Astrocyte of the cerebellum (primary cell): ENCODE data around the gene BCORL1.

Source experiments
- DNase-seq: peaks from one replicate; pipeline ENCODE4 v3.0.0-alpha.2; 2011; ENCODE audit warnings: low read depth
- H3K4me3 ChIP-seq: 2 replicates; pipeline ENCODE4 v1.5.1; 2011; ENCODE audit warnings: mild to moderate bottlenecking, low read depth, low read length, moderate library complexity
- CTCF ChIP-seq: IDR thresholded peaks from 2 replicates; pipeline ENCODE4 v1.5.1; 2012; ENCODE audit warnings: low read length, low read depth, moderate library complexity, mild to moderate bottlenecking; ENCODE audit errors: missing control alignments
- in situ Hi-C: cut with HindIII; loops from 2 replicates; pipeline ENCODE4 v1.10.0; 2017; ENCODE audit warnings: low sequenced_read_pairs

Gene BCORL1

GRCh38 chrX:129982300-129983251 is at the start of gene BCORL1:
Gene BCORL1, plus strand, starts transcription at chrX:129982635. Its CDS starts 22,597 bp downstream, at chrX:130005232.
- in situ Hi-C loops: no loop called here
- H3K4me3 ChIP-seq: no peak within 1 kb of the TSS
- DNase-seq: peak; percentile 80
- TF ChIP-seq CTCF: no peak

- in situ Hi-C loops: no loop called here
- DNase-seq: no peak
- no peak for TF ChIP-seq CTCF
- peak overlapping the region; percentile 21 for H3K4me3 ChIP-seq
Observed at GRCh38 chrX:129932821-129933321, 49.6 kb upstream of the BCORL1 start.

GRCh38 chrX:129933700-129934099 is 48.7 kb upstream of the BCORL1 start:
- H3K4me3 ChIP-seq: no peak overlapping the region
- no peak for DNase-seq
- in situ Hi-C loops: no loop called here
- no peak for TF ChIP-seq CTCF

- in situ Hi-C loops: no loop called here
- DNase-seq: no peak
- H3K4me3 ChIP-seq: no peak overlapping the region
- no peak for TF ChIP-seq CTCF
Observed at GRCh38 chrX:129934461-129934860, 48.0 kb upstream of the BCORL1 start.

- in situ Hi-C loops: no loop called here
- H3K4me3 ChIP-seq: no peak overlapping the region
- no peak for DNase-seq
- no peak for TF ChIP-seq CTCF
Observed at GRCh38 chrX:129934952-129935351, 47.5 kb upstream of the BCORL1 start.

GRCh38 chrX:129938081-129938480 is 44.4 kb upstream of the BCORL1 start:
- in situ Hi-C loops: no loop called here
- DNase-seq: no peak
- no peak for TF ChIP-seq CTCF
- H3K4me3 ChIP-seq: no peak overlapping the region
